DND-41 (cell line): ENCODE measurements around the gene MARCOL.

ENCODE experiments used
- ATAC-seq: fragments of 200-7000 bp; cut with Tn5 transposase; 3 replicates; pipeline ENCODE4 v1.9.1; 2021; ENCODE audit warnings: low read depth; ENCODE audit not compliant: insufficient read depth
- DNase-seq: peaks from one replicate; pipeline ENCODE4 v3.0.0-alpha.2; 2020
- H2AFZ ChIP-seq: 2 replicates; pipeline ENCODE4 v1.6.0; 2012; ENCODE audit warnings: low read depth, low read length
- H3K27ac ChIP-seq: 2 replicates; pipeline ENCODE4 v1.5.1; 2012; ENCODE audit warnings: low read length, inconsistent platforms
- H3K27me3 ChIP-seq: fragments of 200-600 bp; sonication (generic); 2 replicates; pipeline ENCODE4 v1.6.0; 2012; ENCODE audit warnings: low read length, mild to moderate bottlenecking, inconsistent platforms; ENCODE audit not compliant: insufficient read depth, poor library complexity
- H3K36me3 ChIP-seq: 2 replicates; pipeline ENCODE4 v1.5.1; 2012; ENCODE audit warnings: low read length, inconsistent platforms; ENCODE audit not compliant: insufficient read depth
- H3K4me1 ChIP-seq: 2 replicates; pipeline ENCODE4 v1.5.1; 2012; ENCODE audit warnings: mild to moderate bottlenecking, low read length; ENCODE audit not compliant: insufficient read depth
- H3K4me2 ChIP-seq: 2 replicates; pipeline ENCODE4 v1.6.0; 2012; ENCODE audit warnings: mild to moderate bottlenecking, moderate library complexity, low read length, inconsistent platforms; ENCODE audit not compliant: insufficient read depth
- H3K4me3 ChIP-seq, 2 experiments: fragments of 200-600 bp in 1 of 2; shearing (Covaris generic) in 1 of 2; 2 replicates each; pipeline ENCODE4 v1.5.1; 2012 to 2016; ENCODE audit warnings: inconsistent platforms in 2 of 2, low read length in 2 of 2, mild to moderate bottlenecking in 2 of 2, low read depth in 1 of 2, moderate library complexity in 1 of 2
- H3K79me2 ChIP-seq: 2 replicates; pipeline ENCODE4 v1.6.0; 2012; ENCODE audit warnings: low read length, inconsistent platforms; ENCODE audit not compliant: insufficient read depth
- H3K9ac ChIP-seq: 2 replicates; pipeline ENCODE4 v1.6.0; 2012; ENCODE audit warnings: low read depth, mild to moderate bottlenecking, inconsistent platforms, low read length, moderate library complexity
- H3K9me3 ChIP-seq: 2 replicates; pipeline ENCODE4 v1.5.1; 2012; ENCODE audit warnings: low read length, moderate library complexity, mild to moderate bottlenecking, inconsistent platforms; ENCODE audit not compliant: insufficient read depth, severe bottlenecking
- H4K20me1 ChIP-seq: 2 replicates; pipeline ENCODE4 v1.6.0; 2012; ENCODE audit warnings: low read length; ENCODE audit not compliant: insufficient read depth
- CTCF ChIP-seq: IDR thresholded peaks from 2 replicates; pipeline ENCODE4 v1.5.1; 2012; ENCODE audit warnings: borderline replicate concordance, low read length, moderate library complexity, mild to moderate bottlenecking; ENCODE audit not compliant: poor library complexity, severe bottlenecking; ENCODE audit errors: extremely low read depth
- EZH2 ChIP-seq: IDR thresholded peaks from 3 replicates; pipeline ENCODE4 v1.6.1; 2012; ENCODE audit warnings: borderline replicate concordance, low read depth, mild to moderate bottlenecking, moderate library complexity, low read length, inconsistent platforms; ENCODE audit not compliant: severe bottlenecking

Gene MARCOL

GRCh38 chr5:148237785-148238417 is 424 bp upstream of the MARCOL start:
- Histone ChIP-seq H3K9ac (no peak overlapping the region), H3K4me2 (no peak overlapping the region), H4K20me1 (no peaks in the 10 kb centered on the region), H3K27me3 (no peaks in the 10 kb centered on the region), H3K36me3 (no peaks in the 10 kb centered on the region), H3K9me3 (no peaks in the 10 kb centered on the region), H3K27ac (no peak overlapping the region), H3K4me3 (no peak overlapping the region), H3K4me1 (no peaks in the 10 kb centered on the region), H2AFZ (no peak overlapping the region), H3K79me2 (no peaks in the 10 kb centered on the region)
- TF ChIP-seq EZH2, result no peak
- TF ChIP-seq CTCF, result no peak
- ATAC-seq (no peak), DNase-seq (no peak)

- H3K36me3 ChIP-seq, result no peaks in the 10 kb centered on the region
- ATAC-seq, result no peak
These were observed 10.6 kb downstream of the MARCOL start for GRCh38 chr5:148248894-148249293.

GRCh38 chr5:148255456-148255855 is 17.1 kb downstream of the MARCOL start:
- TF ChIP-seq EZH2 (no peak), CTCF (no peak)
- no peaks in the 10 kb centered on the region for H3K79me2 ChIP-seq
- H3K36me3 ChIP-seq, result no peaks in the 10 kb centered on the region
- no peak overlapping the region for H2AFZ ChIP-seq
- no peak for DNase-seq
- no peak overlapping the region for H3K4me2 ChIP-seq
- no peak overlapping the region for H3K27ac ChIP-seq
- no peak overlapping the region for H3K4me3 ChIP-seq
- no peak overlapping the region for H3K9ac ChIP-seq
- no peaks in the 10 kb centered on the region for H3K27me3 ChIP-seq
- H4K20me1 ChIP-seq, result no peaks in the 10 kb centered on the region
- peaks cover 2% of the 10 kb centered on the region for H3K9me3 ChIP-seq
- H3K4me1 ChIP-seq, result no peaks in the 10 kb centered on the region
- ATAC-seq, result no peak

More at GRCh38 chr5:148248894-148249293, 10.6 kb downstream of the MARCOL start:
- TF ChIP-seq CTCF (no peak), EZH2 (no peak)
- no peaks in the 10 kb centered on the region for H4K20me1 ChIP-seq
- no peaks in the 10 kb centered on the region for H3K27me3 ChIP-seq
- no peak overlapping the region for H2AFZ ChIP-seq
- no peaks in the 10 kb centered on the region for H3K9me3 ChIP-seq
- no peak overlapping the region for H3K27ac ChIP-seq
- H3K4me2 ChIP-seq, result no peak overlapping the region
- H3K79me2 ChIP-seq, result no peaks in the 10 kb centered on the region
- H3K4me1 ChIP-seq, result no peaks in the 10 kb centered on the region
- no peak overlapping the region for H3K4me3 ChIP-seq
- no peak for DNase-seq
- H3K9ac ChIP-seq, result no peak overlapping the region

- DNase-seq (no peak), ATAC-seq (no peak)
- H3K4me3 ChIP-seq, result no peak overlapping the region
- no peaks in the 10 kb centered on the region for H4K20me1 ChIP-seq
- no peaks in the 10 kb centered on the region for H3K36me3 ChIP-seq
- no peaks in the 10 kb centered on the region for H3K4me1 ChIP-seq
- H3K79me2 ChIP-seq, result no peaks in the 10 kb centered on the region
- TF ChIP-seq CTCF (no peak), EZH2 (no peak)
- peaks cover 2% of the 10 kb centered on the region for H3K9me3 ChIP-seq
- no peak overlapping the region for H3K27ac ChIP-seq
- H3K9ac ChIP-seq, result no peak overlapping the region
- no peak overlapping the region for H2AFZ ChIP-seq
- no peaks in the 10 kb centered on the region for H3K27me3 ChIP-seq
- no peak overlapping the region for H3K4me2 ChIP-seq
These were observed 21.0 kb downstream of the MARCOL start for GRCh38 chr5:148259288-148259687.
